Right ventricle myocardium inferior (tissue), 1 donor: ENCODE results near the gene IFI6. TPM values are rescaled to one million over a fixed set of nuclear protein-coding genes. Genes with fewer than 3 reads are reported as not detected.
A peak's percentile ranks its signal among the peaks of the same experiment; 100 is the strongest.
"Not testable (repeated sequence)": the region's sequence is repeated elsewhere in the genome, so short reads cannot be mapped to it uniquely, and the experiment has no call there.

Experiments used
- ATAC-seq: fragments of 200-7000 bp; cut with Tn5 transposase; one replicate; pipeline ENCODE4 v1.9.1; 2020; ENCODE audit warnings: mild to moderate bottlenecking, moderate library complexity
- DNase-seq: peaks from one replicate; pipeline ENCODE4 v3.0.0; 2021; ENCODE audit errors: missing footprints
- intact Hi-C: fragments of 100-400 bp; cut with DNase I; formaldehyde crosslinking; loops from one replicate; pipeline ENCODE4 v1.11.0; 2022
- total RNA-seq: library from RNA; stranded (reverse); fragmentation: NEBNext Ultra II Directional; extraction: Animal tissue kit (Norgen Biotek cat#: 25700); gene quantifications from one replicate; pipeline ENCODE4 v1.2.1, GENCODE V29; 2021
- donor health status: DM: no; HTN: yes; CAD: no; lungs with severe emphysema.

Gene IFI6
- total RNA-seq, 1 donor from 2014 or later = 34.6 TPM

DNA sequence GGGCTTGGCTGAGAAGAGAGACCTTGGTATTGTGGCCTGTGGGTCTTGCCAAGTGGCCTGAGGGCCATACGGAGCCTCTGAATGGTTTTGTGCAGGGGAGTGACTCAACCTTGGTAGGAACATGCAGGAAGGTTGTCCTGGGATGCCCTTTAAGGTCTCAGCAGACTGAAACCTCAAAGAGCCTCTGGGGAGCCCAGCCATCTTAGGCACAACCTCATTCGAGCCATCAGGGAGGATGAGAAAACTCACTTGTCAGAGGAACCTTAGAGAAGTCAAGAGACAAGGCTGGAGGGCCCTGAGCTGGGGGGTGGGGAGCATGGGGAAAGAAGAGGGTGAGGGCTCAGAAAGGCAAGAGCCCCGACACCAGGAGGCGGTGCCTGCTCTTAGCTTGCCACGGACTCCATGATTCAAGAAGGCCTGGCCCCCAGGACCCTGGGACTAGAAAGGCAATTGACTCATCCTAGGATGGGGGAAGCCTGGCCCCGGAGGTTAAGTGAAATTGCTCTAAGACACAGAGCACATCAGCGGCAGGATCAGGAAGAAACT is 13.0 kb downstream of the IFI6 start:
- ATAC-seq (no peak), DNase-seq (peak; percentile 70)

DNA sequence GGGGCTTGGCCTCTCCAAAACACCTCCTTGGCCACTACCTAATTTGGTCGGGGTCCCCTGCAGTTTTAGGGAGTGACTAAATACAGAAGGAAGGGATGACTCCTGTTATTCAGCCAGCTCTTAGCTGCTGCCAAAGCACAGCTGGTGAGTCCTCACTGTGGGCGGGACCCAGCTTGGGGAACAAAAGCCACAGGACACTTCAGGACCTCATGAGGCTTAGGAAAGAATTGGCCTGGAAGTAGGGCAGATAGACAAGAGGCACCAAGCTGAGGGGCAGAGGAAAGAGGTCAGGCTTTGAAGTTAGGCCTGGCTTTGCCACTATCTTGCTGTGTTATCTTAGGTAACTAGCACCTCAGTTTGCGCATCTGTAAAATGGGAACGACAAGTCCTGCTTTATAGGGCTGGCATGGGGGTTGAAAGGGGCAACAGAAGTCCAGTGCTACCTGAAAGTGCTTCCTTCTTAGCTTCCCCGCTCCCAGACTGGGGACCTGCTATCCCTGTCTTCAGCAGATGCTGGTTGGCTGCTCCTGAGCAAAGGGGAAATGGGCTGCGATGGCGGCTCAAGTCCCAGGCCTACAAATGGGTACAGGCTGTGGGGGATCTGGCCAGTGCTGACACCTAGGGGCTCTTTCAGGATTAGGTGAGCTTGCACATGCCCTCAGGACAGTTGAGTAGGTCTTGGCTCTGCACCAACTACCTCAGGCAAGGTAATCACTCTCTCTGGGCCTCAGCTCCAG is 15.7 kb downstream of the IFI6 start:
- ATAC-seq (peak; percentile 58), DNase-seq (peak; percentile 78)
- intact Hi-C loops = no loop called here

More for the DNA sequence above, 13.0 kb downstream of the IFI6 start:
- intact Hi-C loops = loop anchor here (2.0 kb wide), 1 partner anchor 26 kb away; no protein-coding TSS in a partner anchor

DNA sequence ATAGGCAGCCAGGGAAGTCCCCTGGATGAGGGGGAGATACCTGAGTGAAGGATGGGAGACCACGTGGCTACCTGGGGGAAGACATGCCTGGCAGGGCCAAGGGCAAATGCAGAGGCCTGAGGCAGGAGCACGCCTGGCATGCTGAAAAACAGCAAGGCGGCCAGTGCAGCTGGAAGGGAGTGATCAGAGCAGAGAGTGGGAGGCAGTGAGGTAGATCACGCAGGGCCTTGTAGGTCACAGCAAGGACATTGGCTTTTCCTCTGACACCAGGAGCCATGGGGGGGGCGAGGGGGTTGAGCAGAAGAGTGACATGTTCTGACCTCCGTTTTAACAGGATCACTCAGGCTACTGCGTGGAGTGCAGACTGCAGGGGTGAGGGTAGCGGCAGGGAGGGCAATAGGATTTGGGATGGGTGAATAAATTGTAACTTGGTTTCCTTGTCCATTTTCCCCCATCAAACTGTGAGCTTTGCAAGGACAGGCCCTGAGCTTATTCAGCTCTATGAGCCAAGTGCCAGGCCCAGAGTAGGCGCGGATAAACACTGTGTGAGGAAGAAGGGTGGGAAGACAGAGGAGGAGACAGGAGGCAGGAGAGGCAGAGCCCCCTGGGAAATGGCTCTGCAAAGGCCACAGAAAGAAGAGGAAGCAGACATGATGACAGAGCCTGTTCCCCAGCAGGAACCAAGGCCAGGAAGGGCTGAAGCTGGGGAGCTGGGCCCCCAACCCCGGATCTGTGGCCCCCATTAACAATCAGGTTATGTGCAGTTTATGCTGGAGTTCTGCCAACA is 16.6 kb downstream of the IFI6 start:
- DNase-seq (no peak), ATAC-seq (peak; percentile 5)
- intact Hi-C loops = no loop called here

DNA sequence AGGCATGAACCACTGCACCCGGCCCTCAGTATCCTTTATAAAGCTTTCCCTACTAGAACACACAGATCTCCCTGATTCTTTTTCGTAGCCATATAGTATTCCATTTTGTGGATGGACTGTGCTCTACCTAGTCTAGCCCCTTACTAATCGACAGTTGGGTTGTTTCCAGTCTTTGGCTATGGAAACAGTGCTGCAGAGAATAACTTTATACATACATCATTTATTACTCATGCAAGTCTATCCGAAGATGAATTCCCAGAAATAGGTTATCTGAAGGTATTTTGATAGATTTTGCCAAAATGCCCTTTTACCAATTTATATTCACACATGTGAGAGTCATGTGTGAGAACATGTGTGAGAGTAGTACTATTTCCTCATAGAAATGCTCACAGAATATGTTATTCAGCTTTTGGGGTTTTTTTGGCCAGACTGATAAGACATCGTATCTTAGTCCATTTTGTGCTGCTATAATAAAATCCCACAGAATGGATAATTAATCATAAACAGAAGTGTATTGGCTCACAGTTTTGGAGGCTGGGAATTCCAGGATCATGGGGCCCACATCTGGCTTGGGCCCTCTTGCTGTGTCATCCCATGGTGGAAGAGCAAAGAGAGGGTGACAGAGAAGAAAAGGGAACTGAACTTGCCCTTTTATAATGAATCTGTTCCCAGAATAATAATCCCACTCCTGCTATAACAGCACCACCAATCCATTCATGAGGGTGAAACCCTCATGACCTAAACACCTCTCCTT is 19.7 kb downstream of the IFI6 start:
- no peak for DNase-seq
- intact Hi-C loops = loop anchor here (5.0 kb wide), 1 partner anchor 95 kb away; no protein-coding TSS in a partner anchor

DNA sequence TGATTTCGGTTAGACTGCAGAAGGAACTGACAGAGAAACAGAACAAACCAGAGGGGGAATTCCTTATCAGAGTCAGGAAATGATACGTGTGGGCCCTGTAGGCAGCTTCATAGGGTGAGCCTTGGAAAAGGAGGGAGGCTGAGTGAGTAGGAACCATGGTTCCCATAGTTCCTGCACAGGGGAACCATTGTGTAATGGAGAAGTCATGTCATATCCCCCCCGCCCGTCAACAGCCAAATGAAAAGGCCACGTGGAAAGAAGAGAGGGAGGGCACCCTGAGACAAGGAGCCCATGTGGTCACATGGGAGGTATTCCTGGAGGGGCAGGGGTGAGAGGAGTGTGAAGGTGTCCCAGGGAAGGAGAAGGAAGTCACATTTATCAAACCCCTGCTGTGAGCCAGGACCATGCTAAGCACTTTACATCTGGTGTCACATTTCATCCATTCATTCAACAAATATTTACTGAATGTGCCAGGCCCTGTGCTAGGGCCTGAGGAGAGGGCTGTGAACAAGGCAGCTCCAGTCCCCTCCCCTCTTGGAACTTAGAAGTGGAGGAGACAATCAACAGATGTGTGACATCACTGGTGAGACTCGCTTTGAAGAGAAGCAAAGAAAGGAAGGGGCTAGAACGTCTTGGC is 21.3 kb downstream of the IFI6 start:
- intact Hi-C loops = loop anchor here (5.0 kb wide), 1 partner anchor 93 kb away; no protein-coding TSS in a partner anchor
- ATAC-seq (peak; percentile 29), DNase-seq (no peak)

More for the DNA sequence above, 19.7 kb downstream of the IFI6 start:
- no peak for ATAC-seq

DNA sequence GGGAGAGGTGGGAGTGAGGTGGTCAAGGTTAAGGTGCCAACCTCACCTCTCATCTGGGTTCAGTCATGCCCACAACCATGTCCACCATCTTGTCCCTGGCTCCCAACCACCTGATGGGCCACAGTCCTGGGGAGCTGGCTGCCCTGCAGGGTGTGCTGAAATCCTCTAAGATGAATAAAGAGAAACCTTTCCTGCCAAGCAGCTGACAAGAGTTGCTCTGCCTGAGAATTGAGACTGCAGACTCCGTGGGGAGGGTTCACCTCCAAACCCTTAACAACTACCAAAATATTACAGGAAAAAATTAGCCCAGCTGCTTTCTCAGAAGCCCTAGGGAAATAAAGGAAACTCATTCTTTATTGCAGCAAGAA is 21.8 kb downstream of the IFI6 start:
- DNase-seq (no peak), ATAC-seq (no peak)
- intact Hi-C loops = loop anchor here (5.0 kb wide), 1 partner anchor 93 kb away; no protein-coding TSS in a partner anchor

DNA sequence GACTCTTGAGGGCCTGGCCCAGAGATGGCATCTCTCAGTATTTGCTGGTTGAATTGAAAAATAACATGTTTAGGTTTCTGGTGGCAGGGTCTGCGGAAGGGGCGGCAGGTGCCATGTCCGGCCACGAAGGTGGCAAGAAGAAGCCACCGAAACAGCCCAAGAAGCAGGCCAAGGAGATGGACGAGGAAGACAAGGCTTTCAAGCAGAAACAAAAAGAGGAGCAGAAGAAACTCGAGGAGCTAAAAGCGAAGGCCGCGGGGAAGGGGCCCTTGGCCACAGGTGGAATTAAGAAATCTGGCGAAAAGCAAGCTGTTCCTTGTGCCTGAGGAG is 22.7 kb downstream of the IFI6 start:
- no peak for DNase-seq
- intact Hi-C loops = no loop called here
- no peak for ATAC-seq

DNA sequence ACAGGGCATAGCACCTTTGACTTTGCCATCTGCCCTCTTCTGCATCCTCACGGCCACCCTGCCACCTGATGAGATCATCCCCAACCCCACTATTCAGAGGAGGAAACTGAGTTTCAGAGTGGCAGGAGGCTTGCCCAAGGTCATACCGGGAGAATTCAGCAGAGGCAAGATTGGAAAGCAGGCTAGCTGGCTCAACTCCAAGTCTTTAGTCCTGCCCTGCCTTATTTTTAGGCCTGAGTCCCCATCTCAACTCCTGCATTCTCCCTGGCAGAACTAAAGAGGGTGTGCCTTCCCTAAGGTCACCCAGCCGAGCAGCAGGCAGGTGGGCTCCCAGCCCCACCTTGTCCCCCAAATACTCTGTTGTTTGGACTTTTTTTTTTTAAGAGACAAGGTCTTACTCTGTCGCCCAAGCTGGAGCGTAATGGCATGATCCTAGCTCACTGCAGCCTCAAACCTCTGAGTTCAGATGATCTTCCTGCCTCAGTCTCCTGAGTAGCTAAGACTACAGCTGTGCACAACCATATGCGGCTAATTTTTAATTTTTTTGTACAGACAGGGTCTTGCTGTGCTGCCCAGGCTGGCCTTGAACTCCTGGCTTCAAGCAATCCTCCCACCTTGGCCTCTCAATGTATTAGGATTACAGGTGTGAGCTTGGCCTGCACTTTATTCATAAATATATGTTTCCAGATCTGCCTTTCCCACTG is 23.2 kb downstream of the IFI6 start:
- ATAC-seq (peak; percentile 62), DNase-seq (no peak)
- intact Hi-C loops = no loop called here

DNA sequence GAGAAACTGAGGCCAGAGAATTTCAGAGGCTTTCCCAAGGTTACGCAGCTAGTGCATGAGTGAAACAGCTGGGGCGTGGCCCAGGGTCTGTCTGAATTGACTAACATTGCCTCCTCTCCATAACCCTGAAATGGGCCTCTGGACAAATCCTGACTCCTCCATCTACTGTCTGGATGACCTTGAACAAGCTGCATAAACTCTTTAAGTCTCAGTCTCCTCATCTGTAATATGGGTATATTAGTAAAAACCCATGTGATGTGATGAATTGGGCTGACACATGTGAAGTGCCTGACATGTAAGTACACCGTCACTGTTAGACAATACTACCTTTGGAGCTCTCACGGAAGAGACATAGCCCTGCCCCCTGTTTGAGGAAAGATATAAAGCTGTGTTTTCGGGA is 24.7 kb downstream of the IFI6 start:
- no peak for DNase-seq
- intact Hi-C loops = loop anchor here (2.0 kb wide), 1 partner anchor 13 kb away; no protein-coding TSS in a partner anchor
- no peak for ATAC-seq

DNA sequence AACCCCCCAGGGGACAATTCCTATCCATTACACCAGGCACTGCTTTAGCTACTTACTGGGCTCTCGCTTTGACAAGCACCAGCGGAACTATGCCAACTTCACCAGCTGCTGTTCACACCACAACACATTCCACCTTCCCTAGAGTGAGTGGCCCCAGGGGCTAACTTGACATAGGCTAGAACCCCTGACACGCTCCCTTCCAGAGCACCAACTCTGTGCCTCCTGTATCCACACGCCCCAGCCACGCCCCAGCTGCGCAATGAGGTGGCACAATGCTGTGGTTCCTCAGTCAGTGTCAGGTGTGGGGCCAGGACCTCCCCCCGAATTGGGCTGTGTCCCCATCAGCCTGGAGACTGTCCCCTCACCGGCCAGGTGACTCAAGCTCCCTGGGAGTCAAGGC is 25.3 kb downstream of the IFI6 start:
- peak; percentile 37 for ATAC-seq

DNA sequence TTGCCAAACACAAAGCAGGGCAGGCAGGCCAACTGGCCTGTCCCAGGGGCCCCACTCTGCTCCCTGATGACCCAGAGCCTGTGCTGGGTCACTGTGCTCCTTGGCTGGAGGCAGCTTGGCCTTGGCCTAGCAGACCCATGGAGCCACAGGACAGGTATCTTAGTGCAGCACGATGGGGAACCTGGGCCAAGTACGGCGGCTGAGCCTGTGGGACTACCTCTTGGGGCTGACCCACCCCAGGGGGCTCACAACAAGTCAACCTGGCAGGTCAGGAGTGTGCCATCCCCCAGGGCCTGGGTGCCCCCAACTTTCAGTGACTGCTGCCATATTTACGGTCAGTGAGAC is 26.9 kb downstream of the IFI6 start:
- no peak for ATAC-seq
- no peak for DNase-seq
- intact Hi-C loops = no loop called here

More for the DNA sequence above, 25.3 kb downstream of the IFI6 start:
- intact Hi-C loops = loop anchor here (2.0 kb wide), 1 partner anchor 14 kb away; no protein-coding TSS in a partner anchor
- DNase-seq = peak; percentile 80

DNA sequence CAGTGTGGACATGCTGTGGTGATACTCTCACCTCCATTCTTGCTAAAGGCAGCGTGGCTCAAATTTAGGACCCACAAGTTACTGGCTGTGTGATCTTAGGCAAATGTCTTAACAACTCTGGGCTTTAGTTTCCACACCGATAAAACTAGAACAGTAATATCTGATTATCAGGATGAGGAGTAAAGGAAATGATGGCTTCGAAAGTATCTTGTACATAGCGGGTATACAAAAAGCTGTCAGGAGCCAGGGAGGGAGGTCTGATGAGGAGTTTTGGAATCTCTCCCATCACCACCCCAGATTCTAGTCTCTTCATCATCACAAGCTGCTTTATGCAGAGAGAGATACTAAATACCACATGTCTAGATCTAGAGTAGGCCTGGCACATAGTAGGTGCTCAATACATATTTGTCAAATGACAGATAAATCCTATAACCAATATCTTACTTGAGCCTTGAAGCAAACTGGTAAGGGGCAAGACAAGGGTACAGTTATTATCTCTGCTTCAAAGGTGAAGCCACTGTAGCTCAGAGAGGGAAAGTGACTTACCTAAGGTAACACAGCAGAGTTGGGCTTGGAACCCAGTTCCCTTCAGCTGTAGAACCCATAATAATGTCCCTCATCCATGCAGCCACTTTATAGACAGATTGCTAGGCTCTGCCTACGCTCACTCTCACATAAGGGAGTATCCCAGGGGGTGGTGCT is 27.5 kb downstream of the IFI6 start:
- intact Hi-C loops = no loop called here
- DNase-seq = no peak
- no peak for ATAC-seq

DNA sequence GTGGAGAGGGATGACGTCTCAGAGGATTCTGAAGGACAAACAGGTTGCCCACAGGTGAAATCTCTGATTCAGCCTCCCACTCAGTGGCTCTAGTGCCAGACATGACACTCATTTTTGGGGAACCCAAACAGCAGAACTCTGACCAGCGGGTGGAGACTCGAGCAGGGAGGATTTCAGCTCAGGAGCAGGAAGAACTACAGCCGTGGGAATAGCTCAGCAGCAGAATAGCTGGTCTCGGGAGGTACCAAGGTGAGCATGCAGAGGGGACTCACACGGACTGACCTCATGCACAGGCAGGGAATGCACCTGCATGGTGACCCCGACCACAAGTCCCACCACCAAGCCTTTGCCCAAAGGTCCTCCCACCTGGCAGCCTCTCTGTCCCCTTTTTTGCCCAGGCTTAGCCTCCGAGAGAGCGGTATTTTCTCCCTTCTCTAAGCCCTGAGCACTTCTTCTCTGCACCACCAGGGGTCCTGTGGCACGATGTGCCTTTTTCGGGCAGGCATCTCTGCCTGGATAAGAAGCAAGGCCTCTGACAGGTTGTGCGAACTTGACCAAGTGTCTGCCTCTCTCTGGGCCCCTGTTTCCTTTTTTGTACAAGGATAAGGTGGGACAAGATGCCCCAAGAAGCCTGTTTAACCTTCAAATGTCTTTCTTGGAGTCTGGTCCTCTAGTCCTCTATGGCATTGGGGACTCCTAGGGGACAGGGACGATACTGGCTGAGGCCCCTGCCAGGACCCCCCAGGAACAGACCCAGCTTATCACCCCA is 28.2 kb downstream of the IFI6 start:
- DNase-seq (peak; percentile 75), ATAC-seq (peak; percentile 73)
- intact Hi-C loops = no loop called here

DNA sequence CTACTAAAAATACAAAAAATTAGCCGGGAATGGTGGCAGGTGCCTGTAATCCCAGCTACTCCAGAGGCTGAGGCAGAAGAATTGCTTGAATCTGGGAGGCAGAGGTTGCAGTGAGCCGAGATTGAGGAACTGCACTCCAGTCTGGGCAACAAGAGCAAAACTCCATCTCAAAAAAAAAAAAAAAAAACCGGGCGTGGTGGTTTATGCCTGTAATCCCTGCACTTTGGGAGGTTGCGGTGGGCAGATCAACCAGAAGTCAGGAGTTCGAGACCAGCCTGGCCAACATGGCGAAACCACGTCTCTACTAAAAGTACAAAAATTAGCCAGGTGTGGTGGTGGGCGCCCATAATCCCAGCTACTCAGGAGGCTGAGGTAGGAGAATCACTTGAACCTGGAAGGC is 31.5 kb downstream of the IFI6 start:
- intact Hi-C loops, DNase-seq, ATAC-seq: not testable (repeated sequence)

DNA sequence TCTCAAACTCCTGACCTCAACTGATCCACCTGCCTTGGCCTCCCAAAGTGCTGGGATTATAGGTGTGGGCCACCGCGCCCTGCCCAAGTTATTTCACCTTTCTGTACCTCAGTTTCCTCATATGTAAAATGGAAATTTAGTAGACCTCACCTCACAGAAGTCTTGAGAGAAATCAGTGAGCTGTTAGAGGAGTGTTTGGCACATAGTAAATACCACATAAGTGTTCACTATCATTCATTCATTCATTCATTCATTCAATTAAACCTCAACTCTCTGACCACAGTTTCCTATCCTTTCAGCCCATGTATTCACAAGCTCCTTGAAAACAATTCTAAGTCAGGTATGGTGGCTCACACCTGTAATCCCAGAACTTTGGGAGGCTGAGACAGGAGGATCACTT is 33.2 kb downstream of the IFI6 start:
- intact Hi-C loops = no loop called here
- ATAC-seq (no peak), DNase-seq (no peak)

DNA sequence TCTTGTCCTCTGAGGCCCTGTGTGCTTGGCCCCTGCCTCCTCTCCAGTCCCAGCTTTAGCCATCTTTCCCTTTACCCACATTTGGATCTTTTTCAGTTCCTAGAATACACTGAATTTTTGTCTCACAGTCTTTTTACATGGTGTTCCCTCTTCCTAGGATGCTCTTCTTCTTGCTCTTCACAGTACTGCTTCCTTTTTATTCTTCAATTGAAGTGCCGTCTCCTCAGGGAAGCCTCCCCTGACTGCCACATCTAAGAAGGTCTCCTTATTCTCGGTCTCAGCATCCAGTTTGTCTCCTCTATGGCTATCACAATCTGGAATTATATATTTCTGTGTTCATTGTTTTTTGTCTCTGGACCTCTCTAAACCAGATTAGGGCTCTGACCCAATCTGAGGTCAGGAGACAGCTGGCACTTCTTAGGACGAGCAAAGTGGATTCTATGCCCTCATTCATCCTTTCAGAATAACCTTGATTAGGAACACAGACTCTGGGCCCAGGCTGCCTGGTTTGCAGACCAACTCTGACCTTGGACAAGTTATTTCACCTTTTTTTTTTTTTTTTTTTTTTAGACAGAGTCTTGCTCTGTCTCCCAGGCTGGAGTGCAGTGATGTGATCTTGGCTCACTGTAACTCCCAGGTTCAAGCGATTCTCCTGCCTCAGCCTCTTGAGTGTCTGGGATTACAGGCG is 33.8 kb downstream of the IFI6 start:
- ATAC-seq (no peak), DNase-seq (no peak)
- intact Hi-C loops = no loop called here
